K562 (cell line): ENCODE data around the gene GRAMD2A. TPM values are rescaled to one million over a fixed set of nuclear protein-coding genes. Genes with fewer than 3 reads are reported as not detected.
A peak's percentile ranks its signal among the peaks of the same experiment; 100 is the strongest.

Experiments used
- CBFB ChIP-seq: sonication (generic); formaldehyde crosslinking; IDR thresholded peaks from 2 replicates; pipeline ENCODE4 v1.4.0; 2020; ENCODE audit warnings: mild to moderate bottlenecking, missing genetic modification reagents
- CCNT2 ChIP-seq: IDR thresholded peaks from 2 replicates; pipeline ENCODE4 v1.6.1; 2011; ENCODE audit warnings: borderline replicate concordance, low read depth, mild to moderate bottlenecking, moderate library complexity, mixed read lengths, low read length; ENCODE audit not compliant: insufficient read length; ENCODE audit errors: extremely low read depth
- COPS2 ChIP-seq: fragments of 450-650 bp; conservative IDR thresholded peaks from 2 replicates; pipeline ENCODE4 v1.6.1; 2016; ENCODE audit warnings: mild to moderate bottlenecking, moderate library complexity
- E2F6 ChIP-seq, 2 experiments: IDR thresholded peaks; 2 replicates each; pipeline ENCODE4 v1.6.1; 2011; ENCODE audit warnings: borderline replicate concordance in 1 of 2, control low read depth in 1 of 2, low read depth in 1 of 2, low read length in 1 of 2, mild to moderate bottlenecking in 1 of 2, mixed read lengths in 1 of 2, moderate library complexity in 1 of 2; ENCODE audit not compliant: insufficient read depth in 1 of 2, insufficient read length in 1 of 2, poor library complexity in 1 of 2, severe bottlenecking in 1 of 2; ENCODE audit errors: extremely low read depth in 1 of 2
- HEY1 ChIP-seq: fragments of 250-450 bp; sonication (Bioruptor Pico); IDR thresholded peaks from 2 replicates; pipeline ENCODE4 v1.5.0; 2020; ENCODE audit warnings: mild to moderate bottlenecking, moderate library complexity, borderline replicate concordance
- HMGN3 ChIP-seq: IDR thresholded peaks from 2 replicates; pipeline ENCODE4 v1.6.1; 2011; ENCODE audit warnings: borderline replicate concordance, low read depth, mild to moderate bottlenecking, mixed read lengths, low read length; ENCODE audit not compliant: insufficient read length; ENCODE audit errors: extremely low read depth
- MIER1 ChIP-seq: fragments of 450-650 bp; IDR thresholded peaks from 2 replicates; pipeline ENCODE4 v1.6.1; 2016; ENCODE audit warnings: antibody characterized with exemption, mild to moderate bottlenecking, low read depth
- MNT ChIP-seq, 2 experiments: fragments of 450-650 bp; conservative IDR thresholded peaks; 2 replicates each; pipeline ENCODE4 v1.6.1; 2017; ENCODE audit warnings: mild to moderate bottlenecking in 2 of 2, moderate library complexity in 2 of 2
- MYC ChIP-seq, 2 experiments: fragments of 250-450 bp in 1 of 2; sonication (Bioruptor Pico) in 1 of 2; IDR thresholded peaks; 2 replicates each; pipeline versions ENCODE4 v1.5.1 to v1.6.1; 2012 to 2021; ENCODE audit warnings: low read depth in 2 of 2, borderline replicate concordance in 1 of 2, improper control_type of control experiment in 1 of 2, low read length in 1 of 2, mild to moderate bottlenecking in 1 of 2, moderate library complexity in 1 of 2
- NR0B1 ChIP-seq: fragments of 450-650 bp; IDR thresholded peaks from one replicate; pipeline ENCODE4 v1.6.1; 2018; ENCODE audit warnings: mild to moderate bottlenecking, moderate library complexity; ENCODE audit not compliant: partially characterized antibody
- NR4A1 ChIP-seq, 2 experiments: fragments of 250-450 bp in 1 of 2; fragments of 450-650 bp in 1 of 2; sonication (Bioruptor Pico) in 1 of 2; IDR thresholded peaks; 2 replicates each; pipeline versions ENCODE4 v1.4.0 to v1.6.1; 2016 to 2020; ENCODE audit warnings: mild to moderate bottlenecking in 2 of 2, missing compliant biosample characterization in 1 of 2, missing genetic modification characterization in 1 of 2, moderate library complexity in 1 of 2
- PHB ChIP-seq: fragments of 250-450 bp; sonication (Bioruptor Pico); IDR thresholded peaks from 2 replicates; pipeline ENCODE4 v1.5.0; 2021
- PHTF2 ChIP-seq: fragments of 250-450 bp; sonication (Bioruptor Pico); IDR thresholded peaks from 2 replicates; pipeline ENCODE4 v1.5.0; 2021; ENCODE audit warnings: mild to moderate bottlenecking
- PKNOX1 ChIP-seq: fragments of 450-650 bp; IDR thresholded peaks from 2 replicates; pipeline ENCODE4 v1.6.1; 2016
- PREB ChIP-seq: sonication (generic); formaldehyde crosslinking; IDR thresholded peaks from 2 replicates; pipeline ENCODE4 v1.8.1; 2023; ENCODE audit warnings: mild to moderate bottlenecking, missing genetic modification reagents
- RBM25 ChIP-seq: fragments of 200-400 bp; formaldehyde crosslinking; IDR thresholded peaks from 2 replicates; pipeline ENCODE4 v1.6.1; 2018; ENCODE audit warnings: low read length, low read depth, moderate library complexity; ENCODE audit not compliant: severe bottlenecking
- RNF2 ChIP-seq: sonication (generic); IDR thresholded peaks from 2 replicates; pipeline ENCODE4 v1.6.1; 2016
- SMC3 ChIP-seq: conservative IDR thresholded peaks from 2 replicates; pipeline ENCODE4 v1.6.1; 2011; ENCODE audit warnings: low read depth, low read length, improper control_type of control experiment; ENCODE audit not compliant: insufficient read depth
- TCF7 ChIP-seq: sonication (generic); IDR thresholded peaks from 2 replicates; pipeline ENCODE4 v1.6.1; 2016; ENCODE audit warnings: antibody characterized with exemption, borderline replicate concordance
- ZNF124 ChIP-seq: sonication (generic); formaldehyde crosslinking; IDR thresholded peaks from 2 replicates; pipeline ENCODE4 v1.8.1; 2022; ENCODE audit warnings: missing genetic modification reagents
- polyA plus RNA-seq, 8 experiments: library from polyadenylated mRNA; depleted of rRNA in 4 of 8; stranded (reverse) in 5 of 8; unstranded in 3 of 8; fragments of >200 nt; fragmentation: Nextera tagmentation in 2 of 8; fragmentation: Illumina TruSeq in 1 of 8; extraction: Ambion mirVana in 2 of 8; extraction: Trizol in 1 of 8; gene quantifications; 2 replicates each; pipeline versions ENCODE4 v1.2.1 to v1.2.3, GENCODE V29; 2011 to 2014; ENCODE audit warnings: inconsistent platforms in 1 of 8, missing spikeins in 1 of 8
- total RNA-seq, 7 experiments: library from RNA; depleted of rRNA in 6 of 7; stranded (reverse); fragments of >200 nt in 6 of 7; fragmentation: Illumina TruSeq in 2 of 7; extraction: Trizol in 2 of 7; gene quantifications; 2 replicates each; pipeline versions ENCODE4 v1.2.1 to v1.2.3, GENCODE V29; 2011 to 2021; ENCODE audit warnings: low replicate concordance in 1 of 7

The GRAMD2A gene
- total and polyA plus RNA-seq, 9 of the 15 experiments (the other 6 are each of a cell fraction or from before 2014, with no cell fraction given), result 0.08 to 0.22 TPM; not detected in 7

- no peak for TF ChIP-seq PKNOX1
- TF ChIP-seq RNF2, result peak; percentile 25; the same call in 1 of the 2 replicates
- TF ChIP-seq MYC (IDR thresholded peaks at IDR 0.05; ENCODE audit: low read depth, low read length), result peak; percentile 43; the same call in 1 of the 2 replicates
- no peak for TF ChIP-seq MYC (CRISPR knock-in tag; IDR thresholded peaks at IDR 0.05; ENCODE audit: borderline replicate concordance, low read depth)
- TF ChIP-seq HMGN3, result no peak
- no peak for TF ChIP-seq TCF7
- no peak for TF ChIP-seq NR0B1
- no peak for TF ChIP-seq PREB (CRISPR knock-in tag)
- TF ChIP-seq E2F6 (IDR thresholded peaks at IDR 0.05; ENCODE audit: borderline replicate concordance in 1 of 2, extremely low read depth in 1 of 2, insufficient read depth in 1 of 2, insufficient read length in 1 of 2, low read depth in 1 of 2, low read length in 1 of 2, poor library complexity in 1 of 2, severe bottlenecking in 1 of 2), result peak; percentile 36 to 66
- no peak for TF ChIP-seq HEY1
- no peak for TF ChIP-seq SMC3
- no peak for TF ChIP-seq RBM25
- no peak; the same call in 1 of the 2 replicates for TF ChIP-seq NR4A1 (CRISPR knock-in tag; IDR thresholded peaks at IDR 0.05)
- TF ChIP-seq NR4A1 (tag; IDR thresholded peaks at IDR 0.05), result no peak
- no peak for TF ChIP-seq COPS2
- no peak for TF ChIP-seq ZNF124 (CRISPR knock-in tag)
- TF ChIP-seq MIER1, result no peak
- TF ChIP-seq MNT (conservative IDR thresholded peaks at IDR 0.05), result peak in 1 of 2 experiments; percentile 76; a peak in 3 of 4 replicates
- TF ChIP-seq PHB, result peak; percentile 59; the same call in 1 of the 2 replicates
- no peak for TF ChIP-seq CCNT2
- TF ChIP-seq PHTF2, result no peak
- TF ChIP-seq CBFB, result 0 out of 2 replicates have a peak, but pooled peaks have one; percentile 43
Observed at GRCh38 chr15:72117486-72118016, 80.0 kb downstream of the GRAMD2A start (continued).
